Globus pallidus (tissue), 1 donor: ENCODE measurements around the gene VPS37C.
"Not testable (repeated sequence)": the region's sequence is repeated elsewhere in the genome, so short reads cannot be mapped to it uniquely, and the experiment has no call there.

ENCODE experiments used
- DNase-seq: peaks from one replicate; pipeline ENCODE4 v3.0.0-alpha.2; 2015; ENCODE audit warnings: low spot score

Gene VPS37C

GRCh38 chr11:61094167-61094566 lies 67.1 kb downstream of the VPS37C start:
- DNase-seq, result not testable (repeated sequence)

GRCh38 chr11:61092908-61093763 lies 68.1 kb downstream of the VPS37C start:
- DNase-seq, result no peak

- no peak for DNase-seq
Measured at GRCh38 chr11:61092280-61092766, 68.9 kb downstream of the VPS37C start.

- no peak for DNase-seq
Measured at GRCh38 chr11:61091373-61092279, 69.6 kb downstream of the VPS37C start.

- no peak for DNase-seq
Measured at GRCh38 chr11:61090982-61091372, 70.2 kb downstream of the VPS37C start.

GRCh38 chr11:61090521-61090920 lies 70.7 kb downstream of the VPS37C start:
- no peak for DNase-seq

- DNase-seq, result no peak
Measured at GRCh38 chr11:61089806-61090491, 71.3 kb downstream of the VPS37C start.

GRCh38 chr11:61087426-61088119 lies 73.7 kb downstream of the VPS37C start:
- DNase-seq, result no peak

- DNase-seq, result no peak
Measured at GRCh38 chr11:61083601-61084147, 77.6 kb downstream of the VPS37C start.

GRCh38 chr11:61082931-61083531 lies 78.2 kb downstream of the VPS37C start:
- DNase-seq, result no peak

GRCh38 chr11:61082062-61082870 lies 79.0 kb downstream of the VPS37C start:
- DNase-seq, result no peak

GRCh38 chr11:61080986-61081590 lies 80.1 kb downstream of the VPS37C start:
- DNase-seq, result no peak

GRCh38 chr11:61080526-61080925 lies 80.7 kb downstream of the VPS37C start:
- no peak for DNase-seq
